ENCODE results near the gene MON1A.

MON1A gene

GRCh38 chr3:49939858-49940666 is 10.5 kb upstream of the MON1A start, which contains the start of gene RBM6 (continued):
- TF ChIP-seq INSM2 (tag by site-specific recombination; IDR thresholded peaks at IDR 0.05): 0 out of 2 replicates have a peak, but pooled peaks have one; percentile 33
- TF ChIP-seq YY1 (tag by site-specific recombination; IDR thresholded peaks at IDR 0.05): no peak
- TF ChIP-seq ZSCAN5A (tag by site-specific recombination; IDR thresholded peaks at IDR 0.05): peak; percentile 69; the same call in 1 of the 2 replicates
- TF ChIP-seq ZNF2 (tag by site-specific recombination; IDR thresholded peaks at IDR 0.05): peak; percentile 63; the same call in 1 of the 2 replicates
- TF ChIP-seq ZNF747 (tag by site-specific recombination; IDR thresholded peaks at IDR 0.05): no peak
- no peak for TF ChIP-seq ZNF48 (tag by site-specific recombination; IDR thresholded peaks at IDR 0.05)
- peak; percentile 93 for TF ChIP-seq ZBTB11 (tag by site-specific recombination; conservative IDR thresholded peaks at IDR 0.05; ENCODE audit: low read depth)
- TF ChIP-seq ZNF10 (tag by site-specific recombination; IDR thresholded peaks at IDR 0.05): 0 out of 2 replicates have a peak, but pooled peaks have one; percentile 33
- TF ChIP-seq ZNF785 (tag by site-specific recombination; IDR thresholded peaks at IDR 0.05): no peak
- peak; percentile 92 for TF ChIP-seq KLF16 (tag by site-specific recombination; IDR thresholded peaks at IDR 0.05)
- no peak for TF ChIP-seq ZNF311 (tag by site-specific recombination; IDR thresholded peaks at IDR 0.05; ENCODE audit: borderline replicate concordance)
- TF ChIP-seq ZNF571 (tag by site-specific recombination; IDR thresholded peaks at IDR 0.05): no peak
- peak; percentile 79; the same call in 1 of the 2 replicates for TF ChIP-seq ZNF704 (tag by site-specific recombination; IDR thresholded peaks at IDR 0.05)
- TF ChIP-seq ZBTB26 (tag by site-specific recombination; optimal IDR thresholded peaks at IDR 0.05): peak; percentile 92
- peak; percentile 57; the same call in 1 of the 2 replicates for TF ChIP-seq TRIM28 (IDR thresholded peaks at IDR 0.05; ENCODE audit: borderline replicate concordance, low read length)
- no peak for TF ChIP-seq GLI2 (tag by site-specific recombination; IDR thresholded peaks at IDR 0.05; ENCODE audit: borderline replicate concordance, low read depth)
- no peak for TF ChIP-seq ZNF707 (tag by site-specific recombination; IDR thresholded peaks at IDR 0.05)
- TF ChIP-seq ZNF266 (tag by site-specific recombination; IDR thresholded peaks at IDR 0.05; ENCODE audit: low read depth): no peak
- no peak for TF ChIP-seq IKZF3 (tag by site-specific recombination; IDR thresholded peaks at IDR 0.05)
- TF ChIP-seq ZNF184 (tag by site-specific recombination; IDR thresholded peaks at IDR 0.05): no peak
- TF ChIP-seq ZNF324 (tag by site-specific recombination; IDR thresholded peaks at IDR 0.05): peak; percentile 88
- no peak for TF ChIP-seq ATF2 (tag by site-specific recombination; IDR thresholded peaks at IDR 0.05; ENCODE audit: low read depth)
- peak; percentile 8; the same call in 1 of the 2 replicates for TF ChIP-seq BCL11B (tag by site-specific recombination; IDR thresholded peaks at IDR 0.05; ENCODE audit: low read depth)
- no peak for TF ChIP-seq ZNF514 (tag by site-specific recombination; IDR thresholded peaks at IDR 0.05)
- TF ChIP-seq PRDM1 (tag by site-specific recombination; IDR thresholded peaks at IDR 0.05): no peak
